G401.6 (cell line): ENCODE data around the gene B4GALT4.

Source experiments
- FAIRE-seq: peaks from 2 replicates; lab custom pipeline; 2012; peaks lifted over from hg19 to GRCh38; lab: Jason Lieb, UNC

The B4GALT4 gene

GRCh38 chr3:119237299-119237698 lies 3.4 kb downstream of the B4GALT4 start:
- no peak for FAIRE-seq

DNA sequence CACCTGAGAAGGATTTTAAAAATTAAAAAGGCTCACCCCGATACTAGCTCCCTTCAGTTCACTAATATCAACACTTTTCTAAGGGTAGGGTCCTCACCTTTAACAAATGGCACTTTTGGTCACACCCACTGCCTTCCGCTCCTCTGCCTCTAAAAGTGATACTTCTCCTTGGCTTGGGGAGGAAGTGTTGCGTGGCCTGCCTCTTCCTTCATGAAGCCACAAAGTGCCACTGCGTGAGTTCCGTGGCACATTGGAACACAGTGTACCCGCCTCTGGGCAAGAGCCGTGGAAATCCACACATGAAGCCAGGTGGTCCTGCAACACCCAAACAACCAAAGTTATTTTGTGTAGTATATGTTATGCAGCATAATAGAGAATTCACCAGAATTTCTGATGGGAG lies 3.9 kb downstream of the B4GALT4 start:
- no peak for FAIRE-seq

GRCh38 chr3:119235151-119235550 lies 5.5 kb downstream of the B4GALT4 start:
- FAIRE-seq: no peak

- no peak for FAIRE-seq
Measured at GRCh38 chr3:119234610-119235009, 6.1 kb downstream of the B4GALT4 start.

- no peak for FAIRE-seq
Measured at GRCh38 chr3:119230745-119231144, 9.9 kb downstream of the B4GALT4 start.

GRCh38 chr3:119230071-119230470 lies 10.6 kb downstream of the B4GALT4 start:
- no peak for FAIRE-seq

- no peak for FAIRE-seq
Measured at GRCh38 chr3:119229190-119229589, 11.5 kb downstream of the B4GALT4 start.

DNA sequence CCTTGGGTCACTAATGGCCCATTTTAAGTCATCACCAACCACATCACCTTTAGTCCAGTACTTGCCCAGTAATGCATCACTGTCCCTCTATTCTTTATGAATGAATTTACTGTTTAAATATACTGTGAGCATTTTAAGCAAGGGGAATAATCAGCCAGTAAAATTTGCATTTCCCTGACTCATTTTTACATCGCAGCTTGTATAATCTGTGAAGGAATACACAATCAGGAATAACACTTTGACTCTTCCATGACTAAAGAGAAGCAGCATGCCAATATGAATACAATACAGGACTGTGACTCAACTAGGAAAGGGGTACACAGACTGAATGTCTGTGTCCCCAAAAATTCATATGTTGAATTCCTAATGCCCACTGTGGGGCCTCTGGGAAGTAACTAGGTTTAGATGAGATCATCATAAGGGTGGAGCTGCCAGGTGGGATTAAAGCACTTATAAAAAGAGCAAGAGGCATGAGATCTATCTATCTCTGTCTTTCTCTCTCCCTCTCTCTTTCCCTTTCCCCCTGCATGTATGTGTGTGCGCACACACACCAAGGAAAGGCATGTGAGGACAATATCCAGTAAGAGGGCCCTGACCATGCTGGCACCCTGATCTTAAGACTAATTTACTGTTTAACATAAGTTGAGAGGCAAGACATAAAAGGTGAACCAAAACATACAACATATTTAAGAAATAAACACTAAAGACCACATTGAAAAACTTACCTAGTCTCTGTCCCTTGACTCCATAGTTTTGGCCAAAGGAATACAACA lies 12.1 kb downstream of the B4GALT4 start:
- FAIRE-seq: no peak

- FAIRE-seq: no peak
Measured at GRCh38 chr3:119227070-119227850, 13.4 kb downstream of the B4GALT4 start.

GRCh38 chr3:119225121-119225520 lies 15.6 kb downstream of the B4GALT4 start:
- FAIRE-seq: no peak

- FAIRE-seq: no peak
Measured at GRCh38 chr3:119223511-119223910, 17.2 kb downstream of the B4GALT4 start.

DNA sequence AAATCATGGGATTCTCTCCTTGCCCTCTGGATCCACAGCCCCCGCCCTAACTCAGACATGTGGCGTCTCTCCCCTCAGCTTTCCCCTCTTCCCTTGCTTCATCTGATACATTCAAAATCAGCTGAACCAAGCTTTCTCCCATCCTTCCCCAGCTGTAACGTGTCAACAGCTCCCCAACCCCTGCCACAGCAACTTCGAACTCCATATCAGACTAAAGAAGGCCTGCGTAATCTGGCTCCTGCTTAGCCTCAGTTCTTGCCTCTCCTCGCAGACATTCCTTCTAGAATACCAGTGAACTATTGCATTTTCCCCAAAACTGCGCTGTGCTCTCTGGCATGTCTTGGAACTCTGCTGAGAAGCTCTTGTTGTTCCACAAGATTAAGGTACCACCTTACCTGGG lies 18.3 kb downstream of the B4GALT4 start:
- FAIRE-seq: no peak

GRCh38 chr3:119221779-119222320 lies 18.8 kb downstream of the B4GALT4 start:
- no peak for FAIRE-seq

DNA sequence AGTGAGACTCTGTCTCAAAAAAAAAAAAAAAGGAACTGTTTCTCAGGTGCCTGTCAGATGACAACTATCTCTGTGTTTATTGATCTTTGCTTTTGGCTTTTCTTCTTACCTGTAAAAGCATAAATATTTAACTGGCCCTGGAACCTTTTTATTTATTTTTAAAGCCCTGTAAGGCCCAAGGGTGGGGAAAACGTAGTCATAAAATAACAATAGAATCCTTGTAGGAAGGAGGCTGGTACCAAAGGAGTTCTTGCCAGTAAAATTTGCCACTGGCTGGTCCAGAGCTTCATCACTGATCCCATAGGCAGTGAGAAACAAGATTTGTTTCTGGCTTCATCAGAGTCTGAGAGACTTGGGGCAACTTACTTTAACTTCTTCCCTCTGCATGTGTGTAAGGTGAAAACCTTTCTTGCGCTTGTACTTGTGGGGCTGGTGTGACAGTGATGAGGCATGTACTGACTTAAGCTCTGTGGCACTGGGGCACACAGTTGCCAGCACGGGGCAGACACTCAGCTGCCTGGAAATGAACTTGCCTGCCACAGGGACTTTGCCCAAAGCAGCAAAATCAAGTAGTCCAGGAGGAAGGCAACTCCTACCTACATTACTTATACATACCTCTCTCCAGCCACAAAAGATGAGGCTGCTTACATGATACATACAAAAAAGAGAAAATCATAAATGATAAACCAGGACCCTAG lies 19.6 kb downstream of the B4GALT4 start:
- no peak for FAIRE-seq

DNA sequence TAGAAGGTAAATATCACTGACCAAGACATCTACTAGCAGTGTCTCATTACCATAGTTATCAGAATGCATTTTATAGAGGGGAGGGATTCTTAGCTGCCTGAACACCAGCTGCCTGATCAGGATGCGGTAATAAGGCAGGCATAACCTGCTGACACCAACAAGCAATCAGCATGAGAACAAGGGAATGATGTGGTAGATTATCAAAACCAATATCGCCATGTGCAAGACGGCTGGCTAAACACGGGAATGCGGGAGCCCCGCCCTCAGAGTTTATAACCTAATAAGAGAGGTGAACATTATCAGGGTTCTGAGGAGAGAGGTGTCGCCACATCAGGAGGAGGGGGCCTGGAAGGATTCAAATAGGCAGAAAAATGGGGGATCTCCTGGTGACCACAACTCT lies 20.5 kb downstream of the B4GALT4 start:
- no peak for FAIRE-seq

- no peak for FAIRE-seq
Measured at GRCh38 chr3:119219069-119219468, 21.6 kb downstream of the B4GALT4 start.

GRCh38 chr3:119211803-119212202 lies 28.9 kb downstream of the B4GALT4 start:
- FAIRE-seq: no peak

- FAIRE-seq: no peak
Measured at GRCh38 chr3:119211193-119211592, 29.5 kb downstream of the B4GALT4 start.

GRCh38 chr3:119207512-119207875 lies 33.2 kb downstream of the B4GALT4 start:
- no peak for FAIRE-seq

DNA sequence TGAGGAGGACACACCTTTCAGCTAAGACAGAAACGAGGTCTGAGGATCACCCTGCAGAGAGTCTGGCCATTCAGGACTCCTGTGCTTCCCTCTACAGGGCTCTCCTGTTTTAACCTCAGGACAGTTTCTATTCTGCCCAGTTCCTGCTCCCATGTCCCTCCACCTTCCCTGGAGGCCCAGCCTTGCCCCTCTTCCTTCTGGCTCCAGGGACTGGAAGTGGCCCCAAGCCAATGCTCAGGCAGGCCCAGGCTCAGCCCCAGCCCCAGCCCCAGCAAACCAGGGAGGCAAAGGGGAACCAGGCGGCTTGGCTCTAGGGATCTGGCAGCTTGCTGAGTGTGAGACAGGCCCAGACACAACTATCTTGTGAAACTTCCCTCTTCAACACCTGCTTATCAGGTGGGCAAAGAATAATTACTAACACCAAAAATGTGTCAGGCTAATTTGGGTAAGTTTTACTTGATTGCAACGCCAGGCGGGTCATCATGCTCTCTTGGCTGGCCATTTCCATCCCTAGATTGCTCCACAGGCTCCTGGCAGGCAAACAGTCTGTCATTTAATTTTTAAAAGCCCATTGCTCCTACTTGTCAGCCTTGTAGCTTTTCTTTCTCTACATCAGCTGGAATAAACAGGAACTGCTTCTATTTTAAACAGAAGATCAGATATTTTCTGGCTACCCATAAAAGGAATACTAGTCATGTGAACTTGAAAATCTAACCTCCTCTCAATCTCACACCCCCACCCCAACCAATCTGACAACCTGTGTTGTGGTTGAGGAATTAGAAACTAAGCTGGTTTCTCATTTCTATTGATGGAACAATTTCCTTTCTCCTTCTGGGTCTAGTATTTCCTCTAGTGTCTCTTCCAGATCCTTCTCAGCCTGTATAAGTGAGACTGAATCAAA lies 33.8 kb downstream of the B4GALT4 start:
- FAIRE-seq: no peak

DNA sequence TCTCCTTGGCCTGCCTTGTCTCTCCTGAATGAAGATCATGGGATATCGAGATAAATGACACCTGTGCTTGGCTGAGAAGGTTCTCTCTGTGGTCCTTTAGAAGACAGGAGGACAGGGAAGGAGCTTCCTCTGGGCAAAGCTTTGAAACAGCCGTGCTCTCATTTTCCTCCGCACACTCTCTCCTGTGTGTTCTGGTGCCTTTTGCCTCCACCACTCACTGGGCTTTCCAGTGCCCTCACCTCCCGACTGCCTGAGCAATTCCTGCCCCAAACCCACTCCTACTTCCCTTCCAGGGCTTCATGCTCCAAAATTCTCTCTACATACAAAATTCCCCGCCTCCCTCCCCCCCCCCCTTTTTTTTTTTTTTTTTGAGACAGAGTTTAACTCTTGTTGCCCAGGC lies 35.0 kb downstream of the B4GALT4 start:
- FAIRE-seq: no peak

DNA sequence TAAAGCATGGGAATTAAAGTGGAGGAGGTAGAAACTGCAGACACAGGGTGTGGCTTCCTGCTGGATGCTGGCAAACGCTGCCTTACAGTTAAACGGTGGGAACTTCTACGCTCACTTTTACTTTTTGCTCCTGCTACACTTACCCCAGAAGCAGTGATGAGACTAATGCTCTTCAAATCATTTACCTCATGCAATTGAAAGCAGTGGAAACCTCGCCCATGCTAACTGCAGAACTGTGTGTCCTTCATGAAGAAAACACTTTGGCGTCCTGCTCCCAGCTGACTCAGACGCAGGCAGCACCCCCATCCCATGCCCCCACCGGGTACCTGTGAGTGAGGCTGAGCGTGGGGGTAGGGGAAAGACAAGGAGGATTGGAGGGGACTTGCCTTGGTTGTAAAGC lies 35.5 kb downstream of the B4GALT4 start:
- FAIRE-seq: no peak
